ENCODE results near the gene HBM.
A peak's percentile ranks its signal among the peaks of the same experiment; 100 is the strongest.

The HBM gene

DNA sequence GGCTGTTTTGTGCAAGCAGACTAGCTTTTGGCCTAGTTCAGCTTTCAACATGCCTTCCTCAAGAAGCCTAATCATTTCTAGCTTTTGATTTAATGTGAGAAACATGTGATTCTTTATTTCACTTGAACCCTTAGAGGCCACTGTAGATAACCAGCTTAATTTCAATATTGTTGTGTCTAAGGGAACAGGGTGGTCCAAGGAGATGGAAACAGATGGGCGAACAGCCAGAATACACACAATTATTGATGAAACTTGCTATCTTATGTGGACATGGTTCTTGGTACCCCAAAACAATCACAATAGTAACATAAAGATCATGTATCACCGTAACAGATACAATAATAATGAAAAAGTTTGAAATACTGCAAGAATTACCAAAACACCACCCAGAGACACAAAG is 32.1 kb upstream of the HBM start:
- DNase-seq (ENCODE audit: low read depth), result no peak
- no peak overlapping the region for H3K4me3 ChIP-seq (ENCODE audit: low read length)
- TF ChIP-seq, protein P1, sequence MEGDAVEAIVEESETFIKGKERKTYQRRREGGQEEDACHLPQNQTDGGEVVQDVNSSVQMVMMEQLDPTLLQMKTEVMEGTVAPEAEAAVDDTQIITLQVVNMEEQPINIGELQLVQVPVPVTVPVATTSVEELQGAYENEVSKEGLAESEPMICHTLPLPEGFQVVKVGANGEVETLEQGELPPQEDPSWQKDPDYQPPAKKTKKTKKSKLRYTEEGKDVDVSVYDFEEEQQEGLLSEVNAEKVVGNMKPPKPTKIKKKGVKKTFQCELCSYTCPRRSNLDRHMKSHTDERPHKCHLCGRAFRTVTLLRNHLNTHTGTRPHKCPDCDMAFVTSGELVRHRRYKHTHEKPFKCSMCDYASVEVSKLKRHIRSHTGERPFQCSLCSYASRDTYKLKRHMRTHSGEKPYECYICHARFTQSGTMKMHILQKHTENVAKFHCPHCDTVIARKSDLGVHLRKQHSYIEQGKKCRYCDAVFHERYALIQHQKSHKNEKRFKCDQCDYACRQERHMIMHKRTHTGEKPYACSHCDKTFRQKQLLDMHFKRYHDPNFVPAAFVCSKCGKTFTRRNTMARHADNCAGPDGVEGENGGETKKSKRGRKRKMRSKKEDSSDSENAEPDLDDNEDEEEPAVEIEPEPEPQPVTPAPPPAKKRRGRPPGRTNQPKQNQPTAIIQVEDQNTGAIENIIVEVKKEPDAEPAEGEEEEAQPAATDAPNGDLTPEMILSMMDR (conservative IDR thresholded peaks at IDR 0.05; ENCODE audit: low read depth, low read length), result no peak

DNA sequence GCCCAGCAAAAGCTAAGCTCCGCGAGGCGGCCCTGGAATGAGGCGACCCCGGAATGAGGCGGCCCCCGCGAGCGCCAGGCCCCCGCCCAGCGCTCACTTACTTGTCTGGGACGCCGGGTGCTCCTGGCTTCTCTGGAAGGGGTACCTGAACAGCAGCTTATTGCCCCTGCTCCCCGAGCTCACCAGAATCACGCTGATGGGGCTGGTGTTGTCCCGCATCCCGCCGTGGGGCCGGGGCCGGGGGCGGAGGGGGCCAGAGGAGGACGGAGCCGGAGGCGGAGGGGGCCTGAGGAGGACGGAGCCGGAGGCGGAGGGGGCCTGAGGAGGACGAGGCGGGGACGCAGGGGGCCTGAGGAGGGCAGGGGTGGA is 27.7 kb upstream of the HBM start:
- TF ChIP-seq, protein P1 (conservative IDR thresholded peaks at IDR 0.05; ENCODE audit: low read depth, low read length), result no peak
- no peak for DNase-seq (ENCODE audit: low read depth)
- peak overlapping the region; percentile 69 for H3K4me3 ChIP-seq (ENCODE audit: low read length)

DNA sequence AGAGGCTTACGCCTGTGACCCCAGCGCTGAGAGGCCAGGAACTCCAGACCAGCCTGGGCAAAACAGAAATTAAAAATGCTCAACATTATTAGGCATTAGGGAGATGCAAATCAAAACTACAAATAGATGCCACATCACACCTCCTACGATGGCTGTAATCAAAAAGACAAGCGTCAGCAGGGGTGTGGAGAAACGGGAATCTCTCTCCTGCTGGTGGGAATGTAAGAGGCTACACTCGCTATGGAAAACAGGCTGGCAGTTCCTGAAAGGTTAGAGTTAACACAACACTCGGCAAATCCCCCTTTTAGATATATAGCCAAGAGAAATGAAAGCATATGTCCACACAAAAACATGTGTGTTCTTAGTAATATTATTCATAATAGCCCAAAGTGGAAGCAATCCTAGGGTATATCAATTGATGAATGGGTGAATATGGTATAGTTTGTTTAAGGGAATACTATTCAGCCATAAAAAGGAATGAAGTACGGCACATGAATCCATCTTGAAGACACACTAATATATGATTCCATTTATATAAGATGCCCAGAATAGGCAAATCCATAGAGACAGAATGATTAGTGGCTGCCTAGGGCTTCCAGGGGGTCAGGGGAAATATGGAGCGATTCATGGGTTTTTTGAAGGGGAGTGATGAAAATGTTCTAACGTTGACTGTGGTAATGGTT is 25.5 kb upstream of the HBM start:
- H3K4me3 ChIP-seq (ENCODE audit: low read length), result no peak overlapping the region
- no peak for DNase-seq (ENCODE audit: low read depth)
- TF ChIP-seq, protein P1 (conservative IDR thresholded peaks at IDR 0.05; ENCODE audit: low read depth, low read length), result no peak

DNA sequence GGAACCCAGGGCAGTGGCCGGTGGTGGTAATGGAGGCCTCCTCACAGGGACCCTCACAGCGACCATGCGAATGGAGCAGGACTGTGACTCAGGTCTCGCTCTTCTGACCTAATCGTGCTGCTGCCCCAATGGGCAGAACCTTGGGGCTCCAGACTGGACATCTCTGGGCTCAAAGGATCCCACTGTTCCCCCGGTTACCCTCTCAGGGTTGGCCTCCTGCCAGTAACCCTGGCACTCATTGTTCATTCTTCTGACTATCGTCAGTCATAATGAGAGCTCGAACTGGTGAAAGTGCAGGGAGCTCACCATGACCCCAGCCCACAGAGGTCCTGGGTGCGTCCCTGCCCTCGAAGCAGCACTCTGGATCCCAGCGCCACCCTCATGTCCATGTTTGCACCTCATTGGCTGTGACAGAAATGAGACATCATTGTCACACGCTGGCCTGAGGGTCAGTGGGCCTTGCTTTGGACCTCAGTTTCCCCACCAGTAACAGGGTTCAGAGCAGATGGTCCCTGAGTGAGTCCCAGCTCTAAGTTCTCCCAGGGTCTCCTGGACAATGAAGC is 23.3 kb upstream of the HBM start:
- no peak overlapping the region for H3K4me3 ChIP-seq (ENCODE audit: low read length)
- TF ChIP-seq, protein P1 (conservative IDR thresholded peaks at IDR 0.05; ENCODE audit: low read depth, low read length), result no peak
- no peak for DNase-seq (ENCODE audit: low read depth)

DNA sequence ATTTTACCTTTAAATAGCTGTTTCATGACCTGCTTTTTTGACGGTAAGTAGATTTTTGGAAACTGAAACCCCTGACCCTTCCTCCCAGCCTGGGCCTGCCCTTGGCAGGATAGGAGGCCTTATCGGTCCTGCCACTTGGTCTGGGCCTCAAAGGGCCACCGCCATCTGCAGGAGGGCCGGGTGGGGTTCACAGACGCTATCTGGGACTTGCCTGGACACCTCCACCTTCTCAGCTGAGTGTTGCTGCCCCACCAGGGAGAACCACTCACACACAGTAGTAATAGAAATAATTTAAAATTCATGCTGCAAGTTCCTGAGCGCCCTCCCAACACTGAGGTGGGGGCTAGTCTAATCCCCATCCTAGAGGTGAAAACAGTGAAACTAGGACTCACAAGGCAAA is 22.7 kb upstream of the HBM start:
- TF ChIP-seq, protein P1 (conservative IDR thresholded peaks at IDR 0.05; ENCODE audit: low read depth, low read length), result no peak
- no peak overlapping the region for H3K4me3 ChIP-seq (ENCODE audit: low read length)
- DNase-seq (ENCODE audit: low read depth), result no peak

DNA sequence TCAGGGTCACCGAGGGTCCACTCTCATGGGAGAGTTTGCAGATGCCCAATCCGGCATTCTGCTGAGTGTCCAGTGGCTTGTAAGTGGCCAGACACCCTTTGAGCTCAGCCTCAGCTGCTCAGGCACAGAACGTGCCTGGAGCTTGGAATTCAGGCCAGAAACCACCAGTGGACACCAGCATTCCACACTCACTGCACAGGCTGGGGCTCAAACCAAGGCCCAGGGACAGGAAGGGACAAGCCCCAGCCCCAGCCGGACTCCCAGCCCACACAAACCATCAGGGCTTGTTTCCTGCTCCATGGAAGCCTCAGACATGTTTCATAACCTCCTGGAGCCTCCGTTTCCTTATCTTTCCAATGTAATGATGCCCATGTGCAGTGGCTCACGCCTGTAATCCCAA is 22.3 kb upstream of the HBM start:
- TF ChIP-seq, protein P1 (conservative IDR thresholded peaks at IDR 0.05; ENCODE audit: low read depth, low read length), result no peak
- H3K4me3 ChIP-seq (ENCODE audit: low read length), result no peak overlapping the region
- no peak for DNase-seq (ENCODE audit: low read depth)

DNA sequence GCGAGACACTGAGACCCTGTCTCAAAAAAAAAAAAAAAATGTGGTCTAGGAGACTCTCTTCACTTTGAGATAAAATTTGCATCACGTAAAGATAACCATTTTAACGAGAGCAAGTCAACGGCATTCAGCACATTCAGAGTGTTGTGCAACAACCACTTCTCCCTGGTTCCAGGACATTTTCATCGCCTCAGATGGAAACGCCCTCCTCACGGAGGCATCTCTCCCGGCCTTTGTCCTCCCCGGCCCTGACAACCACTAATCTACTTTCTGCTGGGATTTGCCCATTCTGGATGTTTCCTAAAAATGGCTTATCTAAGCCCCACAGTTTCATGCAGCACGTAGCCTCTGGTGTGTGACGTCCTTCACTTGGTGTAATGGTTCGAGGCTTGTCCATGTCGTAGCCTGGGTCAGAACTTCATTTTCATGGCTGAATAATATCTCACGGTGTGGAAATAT is 21.0 kb upstream of the HBM start:
- H3K4me3 ChIP-seq (ENCODE audit: low read length), result no peak overlapping the region
- TF ChIP-seq, protein P1 (conservative IDR thresholded peaks at IDR 0.05; ENCODE audit: low read depth, low read length), result no peak
- no peak for DNase-seq (ENCODE audit: low read depth)

Measured in retinal pigment epithelial cell (primary cell).